Measurements from ENCODE around the gene RITA1.
"Not testable (repeated sequence)": the region's sequence is repeated elsewhere in the genome, so short reads cannot be mapped to it uniquely, and the experiment has no call there.

Gene RITA1

GRCh38 chr12:113185180-113186032 is at the start of gene RITA1, which contains the start of gene DDX54:
Gene RITA1, plus strand, starts transcription at chr12:113185721. Its CDS starts 1,026 bp downstream, at chr12:113186747.
Gene DDX54, minus strand, starts transcription at chr12:113185478. Its CDS starts 27 bp downstream, at chr12:113185451.
- no peak for DNase-seq (ENCODE audit: low read depth)

GRCh38 chr12:113136128-113136989 is 49.2 kb upstream of the RITA1 start:
- DNase-seq (ENCODE audit: low read depth) = no peak

GRCh38 chr12:113136990-113137511 is 48.5 kb upstream of the RITA1 start:
- no peak for DNase-seq (ENCODE audit: low read depth)

- DNase-seq (ENCODE audit: low read depth) = no peak
Measured at GRCh38 chr12:113137861-113138783, 47.4 kb upstream of the RITA1 start.

GRCh38 chr12:113138826-113139225 is 46.7 kb upstream of the RITA1 start:
- DNase-seq (ENCODE audit: low read depth) = no peak

- DNase-seq (ENCODE audit: low read depth) = no peak
Measured at GRCh38 chr12:113140706-113141105, 44.8 kb upstream of the RITA1 start.

GRCh38 chr12:113141716-113142115 is 43.8 kb upstream of the RITA1 start:
- not testable (repeated sequence) for DNase-seq (ENCODE audit: low read depth)

GRCh38 chr12:113142173-113142885 is 43.2 kb upstream of the RITA1 start:
- no peak for DNase-seq (ENCODE audit: low read depth)

- no peak for DNase-seq (ENCODE audit: low read depth)
Measured at GRCh38 chr12:113142886-113143332, 42.6 kb upstream of the RITA1 start.

- DNase-seq (ENCODE audit: low read depth) = no peak
Measured at GRCh38 chr12:113143959-113144358, 41.6 kb upstream of the RITA1 start.

- no peak for DNase-seq (ENCODE audit: low read depth)
Measured at GRCh38 chr12:113144806-113145205, 40.7 kb upstream of the RITA1 start.

GRCh38 chr12:113145720-113146551 is 39.6 kb upstream of the RITA1 start:
- DNase-seq (ENCODE audit: low read depth) = no peak

GRCh38 chr12:113146999-113147398 is 38.5 kb upstream of the RITA1 start:
- DNase-seq (ENCODE audit: low read depth) = no peak

- DNase-seq (ENCODE audit: low read depth) = peak; percentile 55
Measured at GRCh38 chr12:113149361-113150150, 36.0 kb upstream of the RITA1 start, which contains the start of gene CFAP73. Gene CFAP73, plus strand, starts transcription at chr12:113149724. Its CDS starts 134 bp downstream, at chr12:113149858.

- no peak for DNase-seq (ENCODE audit: low read depth)
Measured at GRCh38 chr12:113151655-113152054, 33.9 kb upstream of the RITA1 start.

- DNase-seq (ENCODE audit: low read depth) = no peak
Measured at GRCh38 chr12:113152196-113152834, 33.2 kb upstream of the RITA1 start.

- peak; percentile 30 for DNase-seq (ENCODE audit: low read depth)
Measured at GRCh38 chr12:113152835-113153814, 32.4 kb upstream of the RITA1 start.

Measured in non-pigmented ciliary epithelial cell (primary cell).